Stimulated activated CD4-positive, alpha-beta T cell treated with anti-CD3 and anti-CD28 coated beads, Interleukin-1b, Interleukin-23, amount 100 ng/mL, for 48 hours (primary cell): ENCODE data around the gene TBCA.
"Not testable (repeated sequence)": the region's sequence is repeated elsewhere in the genome, so short reads cannot be mapped to it uniquely, and the experiment has no call there.

ENCODE experiments used
- DNase-seq: peaks from one replicate; pipeline ENCODE4 v3.0.0-alpha.2; 2020

TBCA gene

GRCh38 chr5:77699569-77699968, 76.6 kb downstream of the TBCA start:
- not testable (repeated sequence) for DNase-seq

- no peak for DNase-seq
Measured at GRCh38 chr5:77698920-77699319, 77.2 kb downstream of the TBCA start.

GRCh38 chr5:77697692-77698091, 78.4 kb downstream of the TBCA start:
- no peak for DNase-seq

GRCh38 chr5:77696120-77696519, 80.0 kb downstream of the TBCA start:
- no peak for DNase-seq

GRCh38 chr5:77693913-77694312, 82.2 kb downstream of the TBCA start:
- DNase-seq, result no peak

- no peak for DNase-seq
Measured at GRCh38 chr5:77683171-77683732, 92.9 kb downstream of the TBCA start.

- DNase-seq, result no peak
Measured at GRCh38 chr5:77670526-77670925, 105.6 kb downstream of the TBCA start.

GRCh38 chr5:77669677-77670076, 106.5 kb downstream of the TBCA start:
- no peak for DNase-seq

GRCh38 chr5:77663090-77663863, 112.9 kb downstream of the TBCA start:
- DNase-seq, result no peak

- DNase-seq, result no peak
Measured at GRCh38 chr5:77662635-77663034, 113.5 kb downstream of the TBCA start.

- DNase-seq, result no peak
Measured at GRCh38 chr5:77658662-77659061, 117.5 kb downstream of the TBCA start.

- DNase-seq, result no peak
Measured at GRCh38 chr5:77651343-77651742, 124.8 kb downstream of the TBCA start.

GRCh38 chr5:77650686-77651085, 125.5 kb downstream of the TBCA start:
- no peak for DNase-seq

- DNase-seq, result no peak
Measured at GRCh38 chr5:77649776-77650175, 126.4 kb downstream of the TBCA start.

GRCh38 chr5:77645995-77646639, 130.0 kb downstream of the TBCA start:
- DNase-seq, result no peak

- DNase-seq, result no peak
Measured at GRCh38 chr5:77645158-77645994, 130.8 kb downstream of the TBCA start.

GRCh38 chr5:77644371-77645157, 131.6 kb downstream of the TBCA start:
- no peak for DNase-seq

- no peak for DNase-seq
Measured at GRCh38 chr5:77643654-77644370, 132.3 kb downstream of the TBCA start.

GRCh38 chr5:77642738-77643653, 133.1 kb downstream of the TBCA start:
- DNase-seq, result no peak

GRCh38 chr5:77641963-77642737, 134.0 kb downstream of the TBCA start:
- no peak for DNase-seq
